Prostate gland (tissue), 2 donors: ENCODE results near the gene PIGM. TPM values are rescaled to one million over a fixed set of nuclear protein-coding genes. Genes with fewer than 3 reads are reported as not detected.

Experiments used
- DNase-seq: peaks from one replicate; pipeline ENCODE4 v3.0.0-alpha.2; 2019; ENCODE audit warnings: low spot score
- H3K27ac ChIP-seq, 2 donors: fragments of 200-600 bp; sonication (generic); 2 replicates each; pipeline ENCODE4 v1.5.1; 2017 to 2019
- H3K27me3 ChIP-seq: fragments of 200-600 bp; sonication (generic); replicated peaks from 2 replicates; pipeline ENCODE4 v1.5.1; 2019; ENCODE audit not compliant: insufficient read depth
- H3K36me3 ChIP-seq, 2 donors: fragments of 200-600 bp; sonication (generic); 1 replicate in 1 of 2; 2 replicates in 1 of 2; pipeline versions ENCODE4 v1.5.1 to v1.8.1; 2017 to 2019
- H3K4me1 ChIP-seq: fragments of 200-600 bp; sonication (generic); replicated peaks from 2 replicates; pipeline ENCODE4 v1.5.1; 2019
- H3K4me3 ChIP-seq, 2 donors: fragments of 200-600 bp; sonication (generic); 2 replicates each; pipeline ENCODE4 v1.5.1; 2017 to 2019
- H3K9me3 ChIP-seq: fragments of 200-600 bp; sonication (generic); 2 replicates; pipeline ENCODE4 v1.5.1; 2017
- POLR2A ChIP-seq: fragments of 450-650 bp; IDR thresholded peaks from one replicate; pipeline ENCODE4 v1.6.1; 2016; ENCODE audit warnings: antibody characterized with exemption, mild to moderate bottlenecking
- POLR2AphosphoS5 ChIP-seq: sonication (generic); formaldehyde crosslinking; IDR thresholded peaks from one replicate; pipeline ENCODE4 v1.6.1; 2017; ENCODE audit warnings: antibody characterized with exemption
- WGBS: methylation state at CpG from one replicate; pipeline ENCODE4 v1.1.5; 2018; 5-methylcytosine and 5-hydroxymethylcytosine counted together
- intact Hi-C: fragments of 100-400 bp; cut with DNase I; formaldehyde crosslinking; loops from one replicate; pipeline ENCODE4 v1.14.2; 2022
- total RNA-seq, 2 donors: library from RNA; depleted of rRNA; stranded (reverse); fragments of >200 nt; gene quantifications; one replicate each; pipeline ENCODE4 v1.1.0, GENCODE V29; 2016
- TF ChIP-seq, protein P1 (sequence below), 4 experiments: fragments of 200-600 bp in 2 of 4; fragments of 450-650 bp in 2 of 4; sonication (generic) in 2 of 4; IDR thresholded peaks; 1 replicate in 3 of 4; 2 replicates in 1 of 4; pipeline ENCODE4 v1.5.1; 2016 to 2019; ENCODE audit warnings: antibody characterized with exemption in 4 of 4, mild to moderate bottlenecking in 2 of 4, moderate library complexity in 2 of 4

Gene PIGM
- total RNA-seq, 2 donors from 2014 or later, result 5.9 to 8.4 TPM

DNA sequence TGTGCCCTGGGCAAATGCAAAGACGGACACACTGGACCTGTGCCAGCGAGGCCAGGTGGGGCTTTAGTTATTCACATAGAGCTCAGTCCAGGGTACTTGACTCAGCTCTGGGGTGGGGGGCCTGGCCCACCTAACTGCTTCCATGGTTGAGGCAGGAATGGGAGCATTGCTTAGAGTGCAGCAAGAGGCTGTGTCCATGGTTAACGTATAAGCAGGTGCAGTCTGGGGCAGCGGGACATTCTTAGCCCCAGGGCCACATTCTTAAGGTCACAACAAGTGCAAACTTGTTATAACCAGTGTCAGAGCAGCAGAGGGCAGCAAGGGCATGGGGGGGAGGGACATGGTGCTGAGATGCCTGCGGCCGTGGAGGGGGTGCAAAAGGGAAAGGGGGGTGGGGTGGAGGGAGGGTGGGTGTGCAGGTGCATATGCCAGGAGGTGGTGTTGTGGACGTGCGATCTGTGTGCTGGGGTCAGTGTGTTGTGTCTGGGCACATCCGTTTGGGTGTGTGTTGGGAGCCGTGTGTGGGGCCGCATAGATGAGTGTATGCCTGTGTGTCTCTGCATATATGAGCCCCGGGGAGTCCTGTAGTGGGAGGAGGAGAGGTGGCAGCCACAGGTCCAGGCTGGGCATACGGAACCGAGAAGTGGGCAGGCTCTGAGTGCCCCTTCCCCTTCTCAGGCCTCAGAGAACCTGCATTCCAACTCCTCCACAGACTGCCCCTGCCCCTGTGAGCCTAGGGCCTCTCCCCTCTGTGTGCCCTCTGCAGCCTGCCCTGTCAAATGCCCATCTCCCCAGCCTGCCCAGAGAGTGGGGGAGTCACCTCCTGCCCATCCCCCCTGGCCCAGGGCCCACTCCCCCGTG is 29.8 kb upstream of the PIGM start:
- WGBS, result 40% methylated on average over 13 of the region's 15 CpGs
- intact Hi-C loops, result no loop called here
- H3K9me3 ChIP-seq, result no peaks in the 10 kb centered on the region
- H3K4me3 ChIP-seq, result no peak overlapping the region
- no peaks in the 10 kb centered on the region for H3K36me3 ChIP-seq
- H3K27ac ChIP-seq, result no peak overlapping the region
- no peaks in the 10 kb centered on the region for H3K27me3 ChIP-seq
- no peak for DNase-seq
- no peaks in the 10 kb centered on the region for H3K4me1 ChIP-seq
- no peak for TF ChIP-seq POLR2AphosphoS5
- TF ChIP-seq, protein P1, sequence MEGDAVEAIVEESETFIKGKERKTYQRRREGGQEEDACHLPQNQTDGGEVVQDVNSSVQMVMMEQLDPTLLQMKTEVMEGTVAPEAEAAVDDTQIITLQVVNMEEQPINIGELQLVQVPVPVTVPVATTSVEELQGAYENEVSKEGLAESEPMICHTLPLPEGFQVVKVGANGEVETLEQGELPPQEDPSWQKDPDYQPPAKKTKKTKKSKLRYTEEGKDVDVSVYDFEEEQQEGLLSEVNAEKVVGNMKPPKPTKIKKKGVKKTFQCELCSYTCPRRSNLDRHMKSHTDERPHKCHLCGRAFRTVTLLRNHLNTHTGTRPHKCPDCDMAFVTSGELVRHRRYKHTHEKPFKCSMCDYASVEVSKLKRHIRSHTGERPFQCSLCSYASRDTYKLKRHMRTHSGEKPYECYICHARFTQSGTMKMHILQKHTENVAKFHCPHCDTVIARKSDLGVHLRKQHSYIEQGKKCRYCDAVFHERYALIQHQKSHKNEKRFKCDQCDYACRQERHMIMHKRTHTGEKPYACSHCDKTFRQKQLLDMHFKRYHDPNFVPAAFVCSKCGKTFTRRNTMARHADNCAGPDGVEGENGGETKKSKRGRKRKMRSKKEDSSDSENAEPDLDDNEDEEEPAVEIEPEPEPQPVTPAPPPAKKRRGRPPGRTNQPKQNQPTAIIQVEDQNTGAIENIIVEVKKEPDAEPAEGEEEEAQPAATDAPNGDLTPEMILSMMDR (IDR thresholded peaks at IDR 0.05), result no peak
- no peak for TF ChIP-seq POLR2A

DNA sequence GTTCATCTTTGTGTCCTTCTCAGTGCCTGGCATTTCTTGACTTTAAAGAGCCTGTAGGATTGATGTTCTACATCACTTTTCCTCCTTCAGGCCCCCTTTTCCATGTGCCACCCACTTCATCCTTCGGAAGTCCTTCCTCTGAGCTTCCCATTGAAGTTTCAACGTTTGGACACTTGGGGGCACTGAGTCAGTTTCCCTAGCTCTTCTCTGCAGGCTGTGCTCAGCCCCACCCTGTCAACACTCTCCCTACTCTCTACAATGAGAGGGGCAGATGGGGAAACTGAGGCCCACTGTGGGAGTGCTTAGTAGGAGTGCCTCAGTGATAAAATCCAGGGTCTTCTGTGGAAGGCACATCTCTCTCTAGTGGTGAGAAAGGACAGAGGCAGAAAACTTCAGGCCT is 26.3 kb upstream of the PIGM start:
- intact Hi-C loops, result no loop called here
- Histone ChIP-seq H3K4me3 (no peak overlapping the region), H3K27me3 (no peaks in the 10 kb centered on the region), H3K4me1 (no peaks in the 10 kb centered on the region), H3K36me3 (no peaks in the 10 kb centered on the region), H3K27ac (no peak overlapping the region), H3K9me3 (no peaks in the 10 kb centered on the region)
- WGBS, result 45% methylated on average over 2 of the region's 2 CpGs
- TF ChIP-seq POLR2AphosphoS5 (no peak), POLR2A (no peak)
- TF ChIP-seq, protein P1 (IDR thresholded peaks at IDR 0.05), result no peak
- no peak for DNase-seq

DNA sequence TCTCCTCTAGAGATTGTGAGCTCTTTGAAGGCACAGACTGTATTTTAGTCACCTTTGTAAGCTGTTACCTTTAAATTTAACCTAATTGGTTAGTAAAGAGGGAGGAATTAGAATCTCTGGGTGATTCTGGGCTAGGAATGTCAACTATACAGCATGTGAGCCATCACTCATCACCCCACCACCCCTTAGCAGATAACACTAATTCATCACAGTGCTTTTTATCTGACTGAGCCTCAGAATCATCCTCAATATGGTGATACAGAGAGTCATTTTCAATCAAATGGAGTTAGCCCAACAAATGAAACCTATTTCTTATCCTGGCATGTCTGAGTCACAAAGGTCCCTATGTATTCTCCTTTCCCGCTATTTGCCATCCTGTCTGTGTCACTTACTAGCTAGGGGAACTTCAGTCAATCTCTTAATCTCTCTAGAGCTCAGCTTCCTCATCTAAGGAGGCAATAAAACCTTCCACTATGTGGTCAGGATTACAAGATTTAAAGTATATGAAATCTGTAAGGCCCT is 24.9 kb upstream of the PIGM start:
- H3K4me1 ChIP-seq, result no peaks in the 10 kb centered on the region

DNA sequence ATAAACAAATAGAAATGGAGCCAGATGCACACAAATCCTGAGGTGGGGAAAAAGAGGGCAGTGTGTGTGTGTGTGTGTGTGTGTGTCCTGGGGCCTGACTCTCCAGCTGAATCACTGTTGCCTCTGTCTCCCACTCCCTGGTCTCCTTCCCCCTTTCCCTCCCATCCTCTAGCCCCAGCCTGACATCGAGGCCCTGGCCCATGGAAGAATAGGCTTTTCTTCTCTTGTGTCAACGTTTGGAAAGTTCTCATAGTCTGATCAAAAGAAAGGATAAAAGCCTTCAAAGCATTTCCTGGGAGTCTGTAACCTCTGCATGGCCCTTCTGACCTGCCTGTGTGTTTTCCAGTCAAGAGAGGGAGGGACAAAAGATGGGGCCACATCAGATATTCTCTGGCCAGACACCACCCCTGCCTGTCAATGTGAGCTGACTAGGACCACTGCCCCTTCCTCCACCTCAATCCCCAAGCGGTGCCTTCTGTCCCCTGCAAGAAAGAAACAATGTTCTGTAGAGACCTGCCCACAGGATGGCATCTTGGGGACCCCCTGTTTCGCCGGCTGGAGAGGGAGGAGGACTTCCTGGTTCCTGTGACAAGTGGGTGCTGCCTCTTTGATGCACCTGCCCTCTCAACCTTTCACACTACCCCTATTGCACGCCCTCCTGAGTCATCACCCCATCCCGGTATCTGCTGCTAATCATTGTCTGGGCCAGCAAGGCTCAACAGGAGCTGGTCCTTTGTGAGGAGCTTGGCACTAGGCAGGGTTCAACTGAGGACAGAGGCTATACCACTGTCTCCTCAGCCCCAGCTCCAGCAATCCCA is 22.0 kb upstream of the PIGM start:
- Histone ChIP-seq H3K27ac (no peak overlapping the region), H3K4me3 (no peak overlapping the region), H3K36me3 (no peaks in the 10 kb centered on the region), H3K9me3 (no peaks in the 10 kb centered on the region), H3K27me3 (no peaks in the 10 kb centered on the region), H3K4me1 (no peaks in the 10 kb centered on the region)
- TF ChIP-seq POLR2A, result no peak
- TF ChIP-seq, protein P1 (IDR thresholded peaks at IDR 0.05), result no peak
- TF ChIP-seq POLR2AphosphoS5, result no peak
- WGBS, result 57% methylated on average over 7 of the region's 7 CpGs
- intact Hi-C loops, result no loop called here
- DNase-seq, result no peak

More for the DNA sequence above, 24.9 kb upstream of the PIGM start:
- TF ChIP-seq, protein P1 (IDR thresholded peaks at IDR 0.05), result no peak
- TF ChIP-seq POLR2AphosphoS5 (no peak), POLR2A (no peak)
- no peak overlapping the region for H3K27ac ChIP-seq
- intact Hi-C loops, result no loop called here
- DNase-seq, result no peak
- no peaks in the 10 kb centered on the region for H3K27me3 ChIP-seq
- H3K9me3 ChIP-seq, result no peaks in the 10 kb centered on the region
- WGBS, result 71% methylated on average over 1 of the region's 1 CpG
- H3K36me3 ChIP-seq, result no peaks in the 10 kb centered on the region
- no peak overlapping the region for H3K4me3 ChIP-seq
